Measurements from ENCODE around the gene SEC22C.

DNA sequence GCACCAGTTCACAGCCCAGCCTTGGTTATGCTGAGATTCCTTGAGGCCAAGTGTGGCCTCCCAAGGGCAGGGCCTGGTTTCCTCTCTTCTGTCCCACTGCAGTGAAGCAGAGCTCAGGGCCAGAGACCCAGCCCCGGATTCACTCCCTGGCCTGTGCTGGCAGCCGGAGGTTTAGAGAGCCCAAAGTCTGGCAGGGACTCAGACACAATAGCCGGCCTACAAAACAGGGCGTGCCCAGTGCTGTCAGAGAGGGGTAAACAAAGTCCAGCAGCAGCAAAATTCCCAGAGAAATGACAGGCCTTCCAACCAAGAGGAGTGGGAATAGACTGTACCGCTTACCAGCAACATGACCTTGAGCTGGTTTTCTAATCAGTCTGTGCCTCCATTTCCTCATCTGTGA is 65.3 kb downstream of the SEC22C start:
- TF ChIP-seq, protein P1, sequence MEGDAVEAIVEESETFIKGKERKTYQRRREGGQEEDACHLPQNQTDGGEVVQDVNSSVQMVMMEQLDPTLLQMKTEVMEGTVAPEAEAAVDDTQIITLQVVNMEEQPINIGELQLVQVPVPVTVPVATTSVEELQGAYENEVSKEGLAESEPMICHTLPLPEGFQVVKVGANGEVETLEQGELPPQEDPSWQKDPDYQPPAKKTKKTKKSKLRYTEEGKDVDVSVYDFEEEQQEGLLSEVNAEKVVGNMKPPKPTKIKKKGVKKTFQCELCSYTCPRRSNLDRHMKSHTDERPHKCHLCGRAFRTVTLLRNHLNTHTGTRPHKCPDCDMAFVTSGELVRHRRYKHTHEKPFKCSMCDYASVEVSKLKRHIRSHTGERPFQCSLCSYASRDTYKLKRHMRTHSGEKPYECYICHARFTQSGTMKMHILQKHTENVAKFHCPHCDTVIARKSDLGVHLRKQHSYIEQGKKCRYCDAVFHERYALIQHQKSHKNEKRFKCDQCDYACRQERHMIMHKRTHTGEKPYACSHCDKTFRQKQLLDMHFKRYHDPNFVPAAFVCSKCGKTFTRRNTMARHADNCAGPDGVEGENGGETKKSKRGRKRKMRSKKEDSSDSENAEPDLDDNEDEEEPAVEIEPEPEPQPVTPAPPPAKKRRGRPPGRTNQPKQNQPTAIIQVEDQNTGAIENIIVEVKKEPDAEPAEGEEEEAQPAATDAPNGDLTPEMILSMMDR (IDR thresholded peaks at IDR 0.05) = no peak
- TF ChIP-seq EP300 (IDR thresholded peaks at IDR 0.05) (no peak), POLR2AphosphoS5 (IDR thresholded peaks at IDR 0.05) (no peak), POLR2A (IDR thresholded peaks at IDR 0.05) (no peak)

All from suprapubic skin (tissue), 4 donors.